H9 (cell line): ENCODE measurements around the gene NCBP3. TPM values are rescaled to one million over a fixed set of nuclear protein-coding genes. Genes with fewer than 3 reads are reported as not detected.

Source experiments
- DNase-seq: peaks from one replicate; pipeline ENCODE4 v3.0.0-alpha.2; 2017
- H2AFZ ChIP-seq: one replicate; pipeline ENCODE4 v1.6.1; 2013; ENCODE audit warnings: mild to moderate bottlenecking, low read length, control low read depth, moderate library complexity
- H2AK5ac ChIP-seq: 2 replicates; pipeline ENCODE4 v1.6.1; 2013; ENCODE audit warnings: low read length, control low read depth, mixed read lengths; ENCODE audit not compliant: insufficient read length
- H2BK120ac ChIP-seq: one replicate; pipeline ENCODE4 v1.6.1; 2013; ENCODE audit warnings: low read depth, mild to moderate bottlenecking, low read length, control low read depth, inconsistent platforms; ENCODE audit not compliant: poor library complexity, severe bottlenecking
- H2BK12ac ChIP-seq: 2 replicates; pipeline ENCODE4 v1.6.1; 2013; ENCODE audit warnings: low read length, control low read depth, mixed read lengths, low read depth; ENCODE audit not compliant: insufficient read length
- H2BK15ac ChIP-seq: 2 replicates; pipeline ENCODE4 v1.6.1; 2013; ENCODE audit warnings: low read depth, low read length, control low read depth
- H2BK20ac ChIP-seq: one replicate; pipeline ENCODE4 v1.6.1; 2013; ENCODE audit warnings: low read depth, mild to moderate bottlenecking, low read length, control low read depth, inconsistent platforms; ENCODE audit not compliant: poor library complexity, severe bottlenecking
- H2BK5ac ChIP-seq: 2 replicates; pipeline ENCODE4 v1.6.1; 2013; ENCODE audit warnings: low read length, control low read depth, mixed read lengths; ENCODE audit not compliant: insufficient read length
- H3K14ac ChIP-seq: 2 replicates; pipeline ENCODE4 v1.6.1; 2013; ENCODE audit warnings: low read length, control low read depth; ENCODE audit not compliant: insufficient read depth
- H3K18ac ChIP-seq: 2 replicates; pipeline ENCODE4 v1.6.1; 2013; ENCODE audit warnings: low read depth, mild to moderate bottlenecking, mixed read lengths, low read length, control low read depth; ENCODE audit not compliant: insufficient read length
- H3K23ac ChIP-seq: 2 replicates; pipeline ENCODE4 v1.6.1; 2013; ENCODE audit warnings: low read length, control low read depth, mixed read lengths, low read depth; ENCODE audit not compliant: insufficient read length
- H3K23me2 ChIP-seq: 2 replicates; pipeline ENCODE4 v1.6.1; 2013; ENCODE audit warnings: low read depth, mild to moderate bottlenecking, mixed read lengths, low read length, control low read depth; ENCODE audit not compliant: insufficient read length, poor library complexity, severe bottlenecking
- H3K27ac ChIP-seq: 2 replicates; pipeline ENCODE4 v1.5.1; 2013; ENCODE audit warnings: low read length, control low read depth, mixed read lengths, low read depth; ENCODE audit not compliant: insufficient read length
- H3K27me3 ChIP-seq: 2 replicates; pipeline ENCODE4 v1.6.1; 2013; ENCODE audit warnings: low read length, control low read depth, inconsistent platforms; ENCODE audit not compliant: insufficient read depth
- H3K4ac ChIP-seq: 2 replicates; pipeline ENCODE4 v1.6.1; 2013; ENCODE audit warnings: low read depth, mild to moderate bottlenecking, control low read depth, inconsistent platforms, low read length, moderate library complexity
- H3K4me1 ChIP-seq: 2 replicates; pipeline ENCODE4 v1.6.1; 2013; ENCODE audit warnings: low read length, control low read depth, inconsistent platforms; ENCODE audit not compliant: insufficient read depth
- H3K4me2 ChIP-seq: 2 replicates; pipeline ENCODE4 v1.6.1; 2013; ENCODE audit warnings: low read length, control low read depth, mixed read lengths; ENCODE audit not compliant: insufficient read length, insufficient read depth
- H3K56ac ChIP-seq: 2 replicates; pipeline ENCODE4 v1.6.1; 2013; ENCODE audit warnings: low read depth, mild to moderate bottlenecking, mixed read lengths, low read length, control low read depth; ENCODE audit not compliant: insufficient read length
- H3K79me1 ChIP-seq: 2 replicates; pipeline ENCODE4 v1.6.1; 2013; ENCODE audit warnings: low read depth, mild to moderate bottlenecking, moderate library complexity, low read length, control low read depth, inconsistent platforms; ENCODE audit not compliant: insufficient read depth, poor library complexity, severe bottlenecking
- H3K79me2 ChIP-seq: 2 replicates; pipeline ENCODE4 v1.6.1; 2013; ENCODE audit warnings: low read length, control low read depth, inconsistent platforms; ENCODE audit not compliant: insufficient read depth
- H3K9ac ChIP-seq: 2 replicates; pipeline ENCODE4 v1.6.1; 2013; ENCODE audit warnings: low read length, control low read depth, mixed read lengths; ENCODE audit not compliant: insufficient read length; ENCODE audit errors: extremely low read depth
- H3K9me3 ChIP-seq: one replicate; pipeline ENCODE4 v1.6.1; 2013; ENCODE audit warnings: low read depth, low read length, inconsistent platforms; ENCODE audit not compliant: control insufficient read depth
- H3T11ph ChIP-seq: one replicate; pipeline ENCODE4 v1.6.1; 2013; ENCODE audit warnings: mild to moderate bottlenecking, low read length, control low read depth, inconsistent platforms
- H4K20me1 ChIP-seq: one replicate; pipeline ENCODE4 v1.6.1; 2013; ENCODE audit not compliant: control insufficient read depth, insufficient read length, insufficient read depth
- H4K5ac ChIP-seq: 2 replicates; pipeline ENCODE4 v1.6.1; 2013; ENCODE audit warnings: low read depth, mild to moderate bottlenecking, mixed read lengths, low read length, control low read depth; ENCODE audit not compliant: insufficient read length
- H4K8ac ChIP-seq: replicated peaks from 2 replicates; pipeline ENCODE4 v1.6.1; 2013; ENCODE audit warnings: low read length, control low read depth, mixed read lengths, low read depth; ENCODE audit not compliant: insufficient read length
- H4K91ac ChIP-seq: 2 replicates; pipeline ENCODE4 v1.6.1; 2013; ENCODE audit warnings: low read depth, mild to moderate bottlenecking, moderate library complexity, mixed read lengths, low read length, control low read depth; ENCODE audit not compliant: insufficient read length
- H3K27ac Mint-ChIP-seq, 3 experiments: 2 replicates in 2 of 3; 3 replicates in 1 of 3; pipeline ENCODE4 v1.8.0; 2020 to 2021; ENCODE audit warnings: mixed read lengths in 3 of 3, mild to moderate bottlenecking in 1 of 3, moderate library complexity in 1 of 3
- H3K27me3 Mint-ChIP-seq: 2 replicates; pipeline ENCODE4 v1.8.0; 2021; ENCODE audit warnings: low read depth, mild to moderate bottlenecking, moderate library complexity, mixed read lengths
- H3K36me3 Mint-ChIP-seq, 3 experiments: 2 replicates in 2 of 3; 3 replicates in 1 of 3; pipeline ENCODE4 v1.8.0; 2020 to 2021; ENCODE audit warnings: low read depth in 3 of 3, mixed read lengths in 3 of 3; ENCODE audit not compliant: insufficient read depth in 1 of 3
- H3K4me1 Mint-ChIP-seq, 2 experiments: 2 replicates each; pipeline ENCODE4 v1.8.0; 2020; ENCODE audit warnings: mixed read lengths in 2 of 2
- H3K4me3 Mint-ChIP-seq, 2 experiments: 2 replicates in 1 of 2; 3 replicates in 1 of 2; pipeline ENCODE4 v1.8.0; 2020 to 2021; ENCODE audit warnings: mild to moderate bottlenecking in 2 of 2, mixed read lengths in 2 of 2, moderate library complexity in 1 of 2
- H3K9me3 Mint-ChIP-seq, 2 experiments: 2 replicates in 1 of 2; 3 replicates in 1 of 2; pipeline ENCODE4 v1.8.0; 2020; ENCODE audit warnings: mild to moderate bottlenecking in 2 of 2, mixed read lengths in 2 of 2, moderate library complexity in 1 of 2
- WGBS: extraction: QIAGEN DNeasy Blood & Tissue Kit; methylation state at CpG from one replicate; pipeline ENCODE4 v1.1.7; 2013; ENCODE audit warnings: missing lambda C conversion rate, low lambda C conversion rate, mixed read lengths; ENCODE audit not compliant: insufficient read length; ENCODE audit errors: extremely low coverage; 5-methylcytosine and 5-hydroxymethylcytosine counted together
- total RNA-seq: library from RNA; stranded (reverse); gene quantifications from 2 replicates; pipeline ENCODE4 v1.2.1, GENCODE V29; 2021
- TF ChIP-seq, protein P1 (sequence below): fragments of 200-600 bp; sonication (generic); conservative IDR thresholded peaks from 3 replicates; pipeline ENCODE4 v1.8.0; 2021; ENCODE audit warnings: antibody characterized with exemption, mild to moderate bottlenecking

The NCBP3 gene
- total RNA-seq, 1 experiment from 2014 or later, result 45.7 TPM

DNA sequence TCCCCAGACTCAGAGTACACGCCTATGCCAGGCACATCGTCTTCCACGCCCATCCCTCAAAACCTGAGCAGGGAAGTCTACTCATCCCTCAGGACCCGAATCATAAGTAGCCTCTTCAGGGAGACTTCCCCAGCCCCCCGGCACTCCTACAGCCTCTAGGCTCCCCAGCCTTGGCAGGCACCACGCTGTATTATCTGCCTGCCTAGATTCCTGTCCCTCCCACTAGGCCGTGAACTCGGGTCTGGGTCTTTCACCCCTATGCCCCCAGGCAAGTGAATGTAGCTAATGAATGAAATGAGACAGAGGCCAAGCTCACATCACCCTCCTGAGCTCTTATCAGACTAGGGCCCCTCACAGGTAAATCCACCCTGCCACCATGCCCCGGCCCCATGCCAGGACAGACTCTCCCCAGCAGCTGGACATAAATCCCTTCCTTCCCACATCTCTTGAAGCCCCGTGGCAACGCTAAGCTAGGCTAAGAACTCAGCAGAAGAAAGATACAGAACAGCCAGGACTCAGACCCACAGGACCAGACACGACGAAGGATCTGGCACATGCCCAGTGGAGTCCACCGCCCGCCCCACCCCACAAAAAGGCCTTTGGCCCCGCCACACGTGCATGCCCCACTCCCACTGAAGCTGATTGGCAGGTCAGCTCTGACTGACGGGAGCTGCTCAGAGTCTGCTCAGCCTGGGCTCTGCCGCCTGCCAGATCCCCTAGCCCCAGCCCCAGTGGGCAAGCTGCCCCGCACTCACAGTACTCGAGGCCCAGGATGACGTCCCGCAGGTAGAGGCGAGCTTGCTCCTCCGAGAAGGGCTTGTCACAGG, 33.8 kb upstream of the NCBP3 start:
- Mint-ChIP-seq H3K36me3 (peaks cover 5 to 15% (median 13%) of the 10 kb centered on the region in 3 experiments), H3K27me3 (0 out of 2 replicates have a peak, but pooled peaks cover 2% of the 10 kb centered on the region), H3K27ac (peak overlapping the region; percentile 13 to 56 (median 36); a peak in 3 of 7 replicates), H3K4me3 (no peak overlapping the region), H3K9me3 (no peaks in the 10 kb centered on the region), H3K4me1 (peaks cover 6 to 13% of the 10 kb centered on the region in 2 experiments; a peak in 3 of 4 replicates)
- no peak overlapping the region for H3K27ac ChIP-seq
- no peak overlapping the region for H2BK120ac ChIP-seq
- no peak overlapping the region for H4K5ac ChIP-seq
- no peak overlapping the region for H3K4ac ChIP-seq
- WGBS, result no CpG with 5 or more reads among the region's 25 CpGs
- H3K56ac ChIP-seq, result no peak overlapping the region
- H2AK5ac ChIP-seq, result no peak overlapping the region
- no peak overlapping the region for H3T11ph ChIP-seq
- H3K27me3 ChIP-seq, result no peaks in the 10 kb centered on the region
- H3K79me1 ChIP-seq, result no peaks in the 10 kb centered on the region
- no peaks in the 10 kb centered on the region for H3K9me3 ChIP-seq
- H2BK15ac ChIP-seq, result no peak overlapping the region
- no peak overlapping the region for H3K14ac ChIP-seq
- no peaks in the 10 kb centered on the region for H3K79me2 ChIP-seq
- H3K4me1 ChIP-seq, result no peaks in the 10 kb centered on the region
- H2AFZ ChIP-seq, result no peak overlapping the region
- no peak overlapping the region for H2BK20ac ChIP-seq
- no peak overlapping the region for H4K8ac ChIP-seq
- no peak overlapping the region for H3K9ac ChIP-seq
- H3K4me2 ChIP-seq, result no peak overlapping the region
- H2BK5ac ChIP-seq, result no peak overlapping the region
- DNase-seq, result peak; percentile 61
- H3K18ac ChIP-seq, result no peak overlapping the region
- no peak overlapping the region for H4K91ac ChIP-seq
- no peaks in the 10 kb centered on the region for H3K23me2 ChIP-seq
- no peak overlapping the region for H3K23ac ChIP-seq
- H4K20me1 ChIP-seq, result no peaks in the 10 kb centered on the region
- no peak overlapping the region for H2BK12ac ChIP-seq
- TF ChIP-seq, protein P1, sequence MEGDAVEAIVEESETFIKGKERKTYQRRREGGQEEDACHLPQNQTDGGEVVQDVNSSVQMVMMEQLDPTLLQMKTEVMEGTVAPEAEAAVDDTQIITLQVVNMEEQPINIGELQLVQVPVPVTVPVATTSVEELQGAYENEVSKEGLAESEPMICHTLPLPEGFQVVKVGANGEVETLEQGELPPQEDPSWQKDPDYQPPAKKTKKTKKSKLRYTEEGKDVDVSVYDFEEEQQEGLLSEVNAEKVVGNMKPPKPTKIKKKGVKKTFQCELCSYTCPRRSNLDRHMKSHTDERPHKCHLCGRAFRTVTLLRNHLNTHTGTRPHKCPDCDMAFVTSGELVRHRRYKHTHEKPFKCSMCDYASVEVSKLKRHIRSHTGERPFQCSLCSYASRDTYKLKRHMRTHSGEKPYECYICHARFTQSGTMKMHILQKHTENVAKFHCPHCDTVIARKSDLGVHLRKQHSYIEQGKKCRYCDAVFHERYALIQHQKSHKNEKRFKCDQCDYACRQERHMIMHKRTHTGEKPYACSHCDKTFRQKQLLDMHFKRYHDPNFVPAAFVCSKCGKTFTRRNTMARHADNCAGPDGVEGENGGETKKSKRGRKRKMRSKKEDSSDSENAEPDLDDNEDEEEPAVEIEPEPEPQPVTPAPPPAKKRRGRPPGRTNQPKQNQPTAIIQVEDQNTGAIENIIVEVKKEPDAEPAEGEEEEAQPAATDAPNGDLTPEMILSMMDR, result no peak
